HG02763 (cell line): ENCODE measurements around the gene CD48.
"Not testable (repeated sequence)": the region's sequence is repeated elsewhere in the genome, so short reads cannot be mapped to it uniquely, and the experiment has no call there.

Experiments
- ATAC-seq: cut with Tn5 transposase; IDR thresholded peaks from one replicate; pipeline ENCODE4 v1.9.1; 2021; ENCODE audit warnings: mild to moderate bottlenecking, moderate library complexity; ENCODE audit not compliant: unreplicated experiment

The CD48 gene

DNA sequence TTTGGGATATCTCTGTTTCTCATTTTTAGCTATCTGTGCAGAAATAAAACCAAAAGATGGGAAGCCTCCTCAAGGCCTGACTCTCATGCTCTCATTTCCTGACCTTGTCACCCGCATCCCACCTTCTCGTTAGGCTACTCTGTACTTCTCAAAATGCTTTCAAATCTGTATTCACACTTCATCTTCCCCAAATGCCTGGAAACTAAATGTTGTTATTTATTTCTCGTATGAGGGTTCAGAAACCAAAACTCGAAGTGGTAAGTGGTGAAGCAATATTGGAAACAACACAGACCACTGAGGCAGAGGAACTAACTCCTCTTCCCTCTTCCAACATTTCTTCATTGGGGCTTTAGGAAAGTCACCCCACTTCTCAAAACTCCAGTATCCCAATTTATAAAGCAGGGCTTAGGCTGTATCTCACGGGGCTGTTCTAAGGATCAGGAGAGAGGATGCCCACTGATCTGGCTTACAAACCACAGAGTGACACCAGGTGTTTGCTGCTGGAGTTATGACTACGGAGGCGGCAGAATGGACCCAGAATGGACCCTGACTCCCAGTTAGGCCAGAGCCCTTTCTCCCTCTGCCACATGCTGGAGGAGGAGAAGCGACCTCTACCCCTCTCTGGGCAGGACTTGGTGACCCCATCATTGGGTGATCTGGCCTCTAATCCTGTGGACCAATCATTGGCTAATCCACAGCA lies 31.0 kb upstream of the CD48 start:
- ATAC-seq = no peak

DNA sequence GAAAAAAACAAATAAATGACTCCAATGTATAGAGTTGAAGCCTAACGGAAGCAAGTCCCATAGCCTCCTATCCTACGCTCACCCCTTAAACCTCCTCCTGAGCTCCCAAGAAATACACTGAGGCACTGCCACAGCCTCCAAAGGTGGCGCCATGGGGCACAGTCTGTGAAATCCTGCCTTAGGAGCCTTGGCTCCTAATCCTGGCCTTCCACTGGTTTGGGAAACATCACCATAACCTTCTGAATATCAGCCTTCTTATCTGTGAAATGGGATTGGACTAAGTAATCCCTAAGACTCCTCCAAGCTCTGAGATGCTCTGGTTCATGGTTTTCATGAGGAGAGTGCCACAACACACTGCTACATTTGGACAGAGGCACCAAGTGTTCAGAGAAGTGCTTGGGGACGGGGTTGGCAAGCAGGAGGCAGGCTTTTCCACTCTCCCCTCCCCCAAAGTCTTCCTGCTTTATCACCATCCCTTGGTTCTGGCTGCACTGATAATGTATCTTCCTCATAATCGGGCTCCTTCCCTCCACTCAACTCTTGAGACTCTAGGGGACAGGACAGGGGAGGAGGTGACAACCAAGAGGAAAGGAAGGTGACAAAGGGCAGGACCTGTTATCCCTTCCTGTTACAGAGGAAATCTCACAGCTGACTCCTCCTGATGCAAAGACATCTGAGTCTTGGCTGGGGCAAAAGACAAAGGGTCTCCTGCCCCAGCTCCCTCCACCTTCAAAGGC lies 30.2 kb upstream of the CD48 start:
- ATAC-seq = no peak

DNA sequence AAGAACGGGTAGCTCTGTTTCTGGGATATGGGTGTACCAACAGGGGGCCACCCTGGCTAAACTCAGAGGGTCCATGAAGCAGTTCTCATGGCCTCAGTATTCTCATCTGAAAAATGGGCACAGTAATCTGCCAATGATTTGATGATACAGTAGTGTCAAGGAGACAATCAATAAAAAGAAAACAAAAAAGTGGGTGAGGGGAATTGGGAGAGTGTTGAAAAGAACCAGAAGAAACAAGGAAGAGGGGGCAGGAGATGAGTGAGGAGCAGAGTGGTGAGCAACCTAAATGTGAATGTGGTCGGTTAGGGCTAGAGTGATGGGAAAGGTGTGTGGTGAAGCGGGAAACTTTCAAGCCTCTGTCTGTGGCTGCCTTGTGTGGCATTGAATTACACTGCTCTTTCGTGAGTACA lies 29.5 kb upstream of the CD48 start:
- no peak for ATAC-seq

DNA sequence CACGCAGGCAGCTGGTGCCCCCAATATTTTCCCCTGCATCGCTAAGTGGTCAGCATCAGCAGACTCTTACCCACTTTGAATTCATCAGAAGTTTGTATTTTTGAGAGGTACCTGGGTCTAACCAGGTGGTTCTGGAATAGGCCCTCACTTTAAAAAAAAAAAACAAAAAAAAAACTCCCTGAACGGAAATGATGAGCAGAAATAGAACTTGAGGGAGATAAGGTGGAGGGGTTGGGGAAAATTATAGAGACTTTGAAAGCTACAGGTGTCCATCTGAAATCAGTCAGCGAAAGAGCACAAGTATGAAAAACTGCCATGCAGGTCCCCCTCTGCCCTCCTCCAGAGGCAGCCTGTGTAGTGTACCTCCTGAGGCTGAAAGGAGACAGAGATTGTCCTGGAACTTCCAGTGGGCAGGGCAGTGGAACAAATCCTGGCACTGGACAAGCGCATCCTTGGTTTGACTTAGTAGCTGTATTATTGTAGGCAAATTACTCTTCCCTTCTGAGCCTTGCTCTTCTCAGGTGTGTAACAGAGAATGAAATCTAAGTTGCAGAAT lies 28.6 kb upstream of the CD48 start:
- ATAC-seq = no peak

DNA sequence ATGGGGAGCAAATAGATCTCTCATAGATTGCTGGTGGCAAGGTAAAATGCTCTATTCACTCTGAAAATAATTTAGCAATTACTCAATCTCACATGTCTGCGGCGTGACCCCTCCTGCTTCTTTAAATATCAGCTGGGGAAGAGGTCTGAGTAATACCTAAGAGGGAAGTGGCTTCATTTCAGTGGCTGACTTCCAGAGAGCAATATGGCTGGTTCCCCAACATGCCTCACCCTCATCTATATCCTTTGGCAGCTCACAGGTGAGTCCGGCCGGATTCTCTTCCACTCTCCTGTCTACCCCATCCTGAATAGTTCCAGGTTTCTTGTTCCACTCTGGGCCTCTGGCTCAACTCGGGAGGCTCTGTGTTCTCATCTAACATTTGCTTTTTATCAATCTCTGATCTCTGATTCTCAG lies 27.5 kb upstream of the CD48 start, which contains the start of gene SLAMF7:
Gene SLAMF7, plus strand, starts transcription at position 150 of the 414 bp plus-strand sequence. Its CDS starts 55 bp downstream, at position 205.
- peak; percentile 48 for ATAC-seq

DNA sequence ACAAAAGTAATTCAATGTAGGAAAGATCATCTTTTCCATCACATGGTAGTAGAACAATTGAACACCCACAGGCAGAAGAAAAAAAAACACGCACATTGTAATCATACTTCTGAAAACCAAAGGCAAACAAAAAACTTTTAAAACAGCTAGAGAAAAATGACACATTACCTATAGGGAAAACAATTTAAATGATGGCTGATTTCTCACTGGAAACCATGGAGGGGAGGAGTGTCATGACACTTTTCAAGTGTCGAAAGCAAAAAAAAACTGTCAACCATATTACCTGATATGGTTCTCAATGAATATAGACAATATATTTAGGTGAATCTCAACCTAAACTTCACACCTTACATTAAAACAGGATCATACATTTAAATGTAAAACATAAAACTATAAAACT lies 26.6 kb upstream of the CD48 start:
- ATAC-seq = no peak

DNA sequence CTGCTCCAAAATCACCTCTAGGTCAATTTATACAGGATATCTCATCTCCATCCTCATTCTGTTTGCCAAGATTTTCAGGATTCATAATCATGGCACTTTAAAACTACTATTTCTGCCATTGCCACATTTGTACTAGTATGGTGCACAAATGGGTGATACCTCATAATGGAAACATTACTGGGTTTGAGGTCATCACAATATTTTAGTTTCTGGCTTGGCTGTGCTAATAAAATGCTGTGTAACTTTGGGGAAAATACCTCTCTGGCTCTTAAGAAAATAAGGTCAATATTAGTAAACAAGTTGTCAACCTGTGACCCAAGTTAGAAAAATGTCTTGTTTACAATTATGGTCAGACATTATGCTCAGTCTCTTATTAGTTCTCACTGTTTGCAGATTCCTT lies 22.7 kb upstream of the CD48 start:
- ATAC-seq = no peak

DNA sequence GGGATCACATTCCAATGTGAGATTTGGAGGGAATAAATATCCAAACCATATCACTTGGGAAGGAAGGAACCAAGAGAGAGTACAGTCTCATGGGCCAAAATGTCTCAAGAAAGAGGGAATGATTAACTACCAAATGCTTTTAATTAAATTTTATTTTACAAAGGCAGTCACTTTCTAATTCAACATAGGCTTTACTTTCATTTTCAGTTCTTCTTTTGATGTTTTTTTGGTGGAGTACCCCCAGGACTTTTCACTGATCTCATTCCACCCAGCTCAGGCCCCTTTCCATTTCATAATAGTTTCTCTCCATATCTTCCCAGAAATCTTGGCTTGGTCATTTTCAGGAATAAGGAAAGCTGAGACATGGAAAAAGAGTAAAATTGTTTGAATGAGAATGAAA lies 22.3 kb upstream of the CD48 start:
- ATAC-seq = no peak

DNA sequence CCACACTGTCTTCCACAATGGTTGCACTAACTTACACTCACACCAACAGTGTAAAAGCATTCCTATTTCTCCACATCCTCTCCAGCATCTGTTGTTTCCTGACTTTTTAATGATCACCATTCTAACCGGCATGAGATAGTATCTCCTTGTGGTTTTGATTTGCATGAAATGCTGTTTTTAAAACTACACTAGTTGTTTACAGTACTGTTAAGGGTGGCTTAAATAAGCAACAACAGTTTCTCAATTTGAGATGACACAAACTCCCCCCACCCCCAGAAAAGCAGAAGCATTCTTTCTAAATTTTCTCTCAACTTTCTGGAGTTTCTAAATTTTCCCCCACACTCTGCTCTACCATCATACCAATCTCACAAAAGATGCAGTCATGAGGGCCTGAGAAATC lies 20.4 kb upstream of the CD48 start:
- ATAC-seq = no peak

DNA sequence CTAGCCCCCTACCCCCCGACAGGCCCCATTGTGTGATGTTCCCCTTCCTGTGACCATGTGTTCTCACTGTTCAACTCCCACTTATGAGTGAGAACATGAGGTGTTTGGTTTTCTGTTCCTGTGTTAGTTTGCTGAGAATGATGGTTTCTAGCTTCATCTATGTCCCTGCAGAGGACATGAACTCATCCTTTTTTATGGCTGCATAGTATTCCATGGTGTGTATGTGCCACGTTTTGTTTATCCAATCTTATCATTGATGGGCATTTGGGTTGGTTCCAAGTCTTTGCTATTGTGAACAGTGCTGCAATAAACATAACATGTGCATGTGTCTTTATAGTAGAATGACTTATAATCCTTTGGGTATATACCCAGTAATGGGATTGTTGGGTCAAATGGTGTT lies 19.9 kb upstream of the CD48 start:
- ATAC-seq = not testable (repeated sequence)

DNA sequence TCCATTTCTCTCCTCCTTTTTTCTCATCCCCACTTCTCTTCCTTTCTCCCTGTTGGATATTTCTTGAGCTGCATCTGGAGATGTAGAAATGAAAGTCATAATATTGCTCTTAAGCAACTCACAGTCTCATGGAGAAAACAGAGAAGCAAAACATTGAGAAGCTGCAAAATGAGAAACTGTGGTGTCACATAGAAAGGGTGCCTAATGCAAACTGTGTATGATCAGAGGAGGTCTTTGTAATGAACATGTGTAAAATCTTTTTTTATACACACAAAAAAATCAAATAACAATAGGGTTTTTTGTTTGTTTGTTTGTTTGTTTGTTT lies 15.7 kb upstream of the CD48 start:
- ATAC-seq = no peak

DNA sequence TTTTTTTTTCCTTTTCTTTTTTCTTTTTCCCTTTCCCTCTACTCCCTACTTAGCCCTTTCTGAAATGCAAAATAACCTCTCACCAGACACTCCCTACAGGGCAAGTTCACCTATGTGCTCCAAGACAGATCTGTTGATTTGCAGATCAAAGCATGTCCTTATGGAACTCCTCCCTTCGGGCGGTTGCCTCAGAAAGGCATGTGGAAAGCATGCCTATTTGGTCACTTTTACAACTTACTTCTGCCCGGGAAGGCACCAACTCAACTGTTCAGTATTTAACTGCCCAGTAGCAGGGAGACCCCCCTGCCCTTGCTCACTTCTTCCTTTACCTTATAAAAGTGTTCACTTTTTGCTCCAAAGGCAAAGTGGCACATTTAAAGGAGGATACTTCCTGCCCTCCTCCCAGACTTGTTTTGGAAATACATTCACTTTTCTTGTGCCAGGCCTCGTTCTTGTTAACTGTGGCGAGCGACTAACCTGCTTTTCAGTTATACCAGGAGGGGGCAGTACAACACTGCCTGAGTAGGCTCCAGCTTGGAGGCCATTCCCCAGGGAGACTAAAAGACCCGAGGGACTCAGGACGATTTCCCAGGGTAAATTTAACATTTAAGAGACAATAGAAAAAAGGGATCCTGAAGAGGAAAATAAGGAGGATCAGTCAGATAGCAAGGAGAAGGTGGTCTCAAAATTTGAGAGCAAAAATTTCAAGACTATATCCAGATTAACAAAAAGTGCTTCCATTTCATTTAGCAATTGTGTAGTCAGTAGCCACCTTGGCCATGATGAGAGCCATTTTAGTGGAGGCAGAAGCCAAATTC lies 15.1 kb upstream of the CD48 start:
- ATAC-seq = peak; percentile 64

DNA sequence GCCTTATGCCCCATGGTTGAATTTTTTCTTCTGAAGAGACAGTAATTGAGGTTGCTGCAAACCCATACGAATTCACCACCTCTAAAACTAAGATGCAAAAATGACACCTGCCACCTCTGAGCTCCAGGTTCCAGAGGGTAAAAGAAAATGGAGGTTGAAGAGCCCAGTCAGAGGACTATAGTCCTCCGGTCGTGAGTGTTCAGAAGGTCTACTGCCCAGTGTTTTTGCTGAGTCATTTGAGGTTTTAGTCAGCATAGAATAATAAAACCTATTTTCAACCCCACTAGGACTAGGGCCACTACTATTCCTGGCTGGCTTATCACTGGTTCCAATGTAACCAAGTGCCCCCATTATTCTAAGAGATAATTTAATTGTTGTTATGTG lies 14.5 kb upstream of the CD48 start:
- peak; percentile 10 for ATAC-seq

DNA sequence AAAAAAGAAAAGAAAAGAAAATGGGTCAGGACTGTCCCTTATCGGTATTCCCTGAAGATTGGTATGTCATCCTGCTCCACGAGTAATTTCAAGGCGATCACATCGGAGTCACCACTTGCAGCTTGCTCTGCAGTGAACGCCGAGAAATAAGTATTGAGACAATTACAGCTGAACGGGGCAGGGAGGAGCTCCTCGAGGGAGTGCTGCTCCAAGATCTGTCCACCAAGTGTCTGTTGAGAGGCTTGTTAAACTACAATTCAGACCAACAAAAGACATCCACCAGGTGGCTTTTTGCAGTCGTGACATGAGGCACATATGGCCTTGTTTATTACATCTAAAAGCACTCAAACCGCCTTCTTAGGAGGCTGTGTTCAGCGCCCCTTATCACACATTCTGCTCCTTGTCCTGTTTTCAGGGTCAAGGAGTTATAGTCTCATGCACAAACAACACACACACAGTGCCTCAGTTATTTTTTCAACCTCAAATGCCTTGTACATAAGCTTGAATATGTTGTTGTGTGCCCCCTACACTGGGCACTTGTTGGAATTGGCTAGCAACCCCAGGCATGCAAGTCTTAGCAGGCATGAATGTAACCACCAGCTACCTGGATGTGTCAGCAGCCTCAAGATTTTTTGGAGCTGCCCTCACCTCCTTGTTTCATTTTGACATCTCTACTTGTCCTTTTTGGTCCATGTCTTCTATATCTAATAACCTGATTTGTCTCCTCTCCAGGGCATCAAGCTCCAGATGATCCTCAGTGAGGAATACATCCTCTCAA lies 13.0 kb upstream of the CD48 start:
- ATAC-seq = no peak

DNA sequence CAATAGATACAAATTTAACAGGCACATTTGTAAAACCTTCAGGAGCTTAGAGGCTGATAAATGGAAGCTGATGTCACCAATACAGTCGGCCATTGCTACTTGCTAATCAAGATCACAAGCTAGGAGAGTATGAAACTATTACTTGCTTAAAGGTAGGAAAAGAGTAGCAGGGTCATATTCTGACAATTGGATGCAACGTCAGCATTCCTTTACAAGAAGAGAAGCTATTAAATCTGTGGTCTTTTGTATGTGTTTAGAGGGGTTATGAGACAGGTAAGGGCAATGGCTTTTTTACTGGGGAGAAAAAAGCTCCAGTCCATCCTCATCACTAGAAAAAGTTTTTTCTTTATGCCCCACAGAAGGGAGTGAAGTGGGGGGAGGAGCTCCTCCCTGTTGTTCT lies 11.7 kb upstream of the CD48 start:
- ATAC-seq = no peak

DNA sequence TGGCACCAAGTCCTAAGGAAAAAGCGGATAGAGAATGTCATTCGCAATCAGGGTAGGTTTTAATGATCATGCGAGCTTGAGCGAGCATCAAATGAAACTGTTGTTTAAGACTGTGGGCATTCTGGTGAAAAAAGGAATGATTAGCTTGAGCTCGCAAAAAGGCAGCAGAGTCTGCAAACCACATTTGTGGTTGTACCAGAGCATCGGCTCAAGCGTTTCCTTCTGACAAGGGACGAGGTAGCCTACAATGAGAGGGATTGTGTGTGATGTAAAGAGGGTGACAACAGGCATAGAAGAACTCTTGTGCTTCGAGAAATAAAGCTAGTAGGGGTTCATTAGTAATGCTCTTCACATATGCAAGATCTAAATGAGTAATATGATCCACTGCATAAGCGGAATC lies 11.1 kb upstream of the CD48 start:
- no peak for ATAC-seq

DNA sequence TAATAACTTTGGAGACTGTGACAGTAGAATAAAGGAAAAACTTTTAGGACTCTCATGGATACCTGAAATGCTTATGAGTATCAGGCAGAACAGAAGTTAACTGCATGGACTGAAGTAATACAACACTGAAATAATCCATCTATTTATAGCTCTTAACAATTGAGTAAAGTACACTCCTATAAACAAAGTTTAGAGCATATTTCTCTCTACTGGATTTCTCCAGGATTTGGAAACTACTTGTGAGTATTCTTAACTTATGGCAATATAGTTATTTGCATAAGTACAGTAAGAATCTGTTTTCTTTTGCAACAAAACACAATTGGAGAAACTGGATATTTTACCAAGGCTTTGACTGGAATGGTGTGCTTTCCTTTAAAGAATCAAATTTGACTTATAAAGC lies 9.9 kb upstream of the CD48 start:
- no peak for ATAC-seq

DNA sequence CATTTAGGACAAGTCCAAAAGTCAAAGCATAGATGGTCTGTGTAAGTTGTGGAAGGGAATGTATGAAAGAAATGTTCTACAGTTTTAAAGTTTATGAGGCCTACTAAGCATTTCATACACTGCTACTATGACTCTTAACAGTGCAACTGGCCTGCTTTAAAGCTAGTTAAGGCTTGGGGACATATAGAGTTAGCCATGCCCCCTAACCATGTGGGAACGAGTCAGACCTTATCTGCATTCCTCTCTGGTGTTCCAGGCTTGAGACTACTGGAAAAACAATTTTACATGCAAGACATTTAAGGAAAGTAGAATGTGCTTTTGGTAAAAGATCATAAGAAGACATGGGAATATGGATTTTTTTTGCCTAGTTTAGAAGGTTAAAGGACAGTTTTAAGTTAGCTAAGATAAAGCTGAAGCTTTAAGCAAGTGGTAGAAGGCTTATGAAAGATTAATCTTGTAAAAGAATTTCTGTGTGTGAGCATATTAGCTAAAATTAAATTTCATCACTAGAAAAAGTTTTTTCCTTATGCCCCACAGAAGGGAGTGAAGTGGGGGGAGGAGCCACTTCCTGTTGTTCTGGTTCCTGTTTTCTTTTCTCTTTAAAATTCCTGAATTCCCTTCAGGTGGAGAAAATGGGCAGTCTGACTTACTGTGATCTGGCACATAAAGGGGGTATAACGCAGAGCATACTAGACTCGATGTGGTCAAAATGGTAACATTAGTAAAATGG lies 8.9 kb upstream of the CD48 start:
- ATAC-seq = no peak

DNA sequence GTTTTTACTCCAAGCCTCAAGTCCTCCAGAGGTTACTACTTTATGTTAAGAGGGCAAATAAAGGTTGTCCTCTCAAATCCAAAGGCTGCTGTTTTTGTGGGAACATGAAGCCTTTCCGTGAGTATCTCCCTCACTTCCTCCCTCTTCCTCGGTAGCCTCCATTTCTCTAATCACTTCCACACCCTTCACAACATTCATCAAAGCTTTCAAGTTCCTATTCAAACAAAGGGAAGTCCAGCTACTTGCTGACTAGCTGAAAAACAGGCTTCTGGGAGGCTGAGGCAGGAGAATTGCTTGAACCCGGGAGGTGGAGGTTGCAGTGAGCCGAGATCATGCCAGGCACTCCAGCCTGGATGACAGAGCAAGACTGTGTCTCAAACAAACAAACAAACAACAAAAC lies 6.6 kb upstream of the CD48 start:
- ATAC-seq = no peak

DNA sequence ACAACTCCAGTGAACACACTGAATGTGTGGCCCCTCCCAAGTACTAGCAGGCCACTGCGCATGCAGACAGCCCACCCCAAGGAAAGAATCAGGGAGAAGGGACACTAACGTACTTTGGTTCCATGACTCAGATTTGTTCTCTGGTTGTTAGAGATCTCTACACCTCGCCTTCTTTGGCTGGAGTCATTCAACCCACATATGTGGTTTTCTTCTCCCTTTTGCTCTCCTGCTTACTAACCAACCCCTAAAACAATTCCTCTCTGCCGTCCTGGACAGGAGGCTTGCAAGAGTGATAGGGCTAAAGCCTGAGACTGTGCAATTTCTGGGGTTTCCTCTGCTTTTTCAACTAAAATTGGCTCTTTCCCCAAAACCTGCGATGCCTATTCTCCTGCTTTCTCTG lies 5.7 kb upstream of the CD48 start:
- no peak for ATAC-seq
